ENCODE measurements around the gene NOTCH1.
"Not testable (repeated sequence)": the region's sequence is repeated elsewhere in the genome, so short reads cannot be mapped to it uniquely, and the experiment has no call there.

NOTCH1 gene

GRCh38 chr9:136578915-136579649 lies 33.2 kb upstream of the NOTCH1 start:
- DNase-seq (ENCODE audit: low spot score), result no peak

GRCh38 chr9:136578626-136578914 lies 32.7 kb upstream of the NOTCH1 start:
- DNase-seq (ENCODE audit: low spot score), result no peak

GRCh38 chr9:136577941-136578625 lies 32.2 kb upstream of the NOTCH1 start:
- no peak for DNase-seq (ENCODE audit: low spot score)

GRCh38 chr9:136576269-136576626 lies 30.4 kb upstream of the NOTCH1 start:
- DNase-seq (ENCODE audit: low spot score), result no peak

- no peak for DNase-seq (ENCODE audit: low spot score)
Measured at GRCh38 chr9:136575626-136576268, 29.9 kb upstream of the NOTCH1 start.

GRCh38 chr9:136574606-136575005 lies 28.8 kb upstream of the NOTCH1 start:
- not testable (repeated sequence) for DNase-seq (ENCODE audit: low spot score)

- DNase-seq (ENCODE audit: low spot score), result no peak
Measured at GRCh38 chr9:136572828-136573625, 27.2 kb upstream of the NOTCH1 start.

- DNase-seq (ENCODE audit: low spot score), result no peak
Measured at GRCh38 chr9:136572003-136572827, 26.4 kb upstream of the NOTCH1 start.

- no peak for DNase-seq (ENCODE audit: low spot score)
Measured at GRCh38 chr9:136571531-136571930, 25.7 kb upstream of the NOTCH1 start.

GRCh38 chr9:136570916-136571315 lies 25.1 kb upstream of the NOTCH1 start:
- no peak for DNase-seq (ENCODE audit: low spot score)

- DNase-seq (ENCODE audit: low spot score), result no peak
Measured at GRCh38 chr9:136570191-136570845, 24.5 kb upstream of the NOTCH1 start.

- no peak for DNase-seq (ENCODE audit: low spot score)
Measured at GRCh38 chr9:136569526-136570148, 23.8 kb upstream of the NOTCH1 start.

- DNase-seq (ENCODE audit: low spot score), result no peak
Measured at GRCh38 chr9:136568288-136569081, 22.6 kb upstream of the NOTCH1 start.

GRCh38 chr9:136567651-136568287 lies 21.9 kb upstream of the NOTCH1 start:
- no peak for DNase-seq (ENCODE audit: low spot score)

GRCh38 chr9:136566901-136567300 lies 21.1 kb upstream of the NOTCH1 start:
- DNase-seq (ENCODE audit: low spot score), result peak; percentile 95

- DNase-seq (ENCODE audit: low spot score), result no peak
Measured at GRCh38 chr9:136566553-136566895, 20.7 kb upstream of the NOTCH1 start.

- DNase-seq (ENCODE audit: low spot score), result no peak
Measured at GRCh38 chr9:136565715-136566552, 20.1 kb upstream of the NOTCH1 start.

- peak; percentile 45 for DNase-seq (ENCODE audit: low spot score)
Measured at GRCh38 chr9:136565086-136565714, 19.4 kb upstream of the NOTCH1 start.
